T47D (cell line): ENCODE data around the gene LETM1.

Experiments
- DNase-seq, 2 experiments: peaks; one replicate each; pipeline versions ENCODE4 v3.0.0 to v3.0.0-alpha.2; 2011 to 2012; ENCODE audit warnings: low read depth in 1 of 2, low spot score in 1 of 2
- JUND ChIP-seq: IDR thresholded peaks from 2 replicates; pipeline ENCODE4 v1.6.1; 2012; ENCODE audit warnings: low read depth
- in situ Hi-C: cut with HindIII; loops from 2 replicates; pipeline ENCODE4 v1.10.0; 2016; ENCODE audit warnings: low sequenced_read_pairs, low pct_unique_long_range_greater_than_20kb

Gene LETM1

GRCh38 chr4:1824746-1825145 is 31.2 kb downstream of the LETM1 start:
- DNase-seq, result no peak
- in situ Hi-C loops, result no loop called here
- TF ChIP-seq JUND, result no peak

GRCh38 chr4:1823545-1823932 is 32.4 kb downstream of the LETM1 start:
- DNase-seq, result no peak
- in situ Hi-C loops, result no loop called here
- TF ChIP-seq JUND, result no peak

GRCh38 chr4:1822568-1823544 is 33.1 kb downstream of the LETM1 start:
- DNase-seq, result no peak
- in situ Hi-C loops, result no loop called here
- TF ChIP-seq JUND, result no peak

DNA sequence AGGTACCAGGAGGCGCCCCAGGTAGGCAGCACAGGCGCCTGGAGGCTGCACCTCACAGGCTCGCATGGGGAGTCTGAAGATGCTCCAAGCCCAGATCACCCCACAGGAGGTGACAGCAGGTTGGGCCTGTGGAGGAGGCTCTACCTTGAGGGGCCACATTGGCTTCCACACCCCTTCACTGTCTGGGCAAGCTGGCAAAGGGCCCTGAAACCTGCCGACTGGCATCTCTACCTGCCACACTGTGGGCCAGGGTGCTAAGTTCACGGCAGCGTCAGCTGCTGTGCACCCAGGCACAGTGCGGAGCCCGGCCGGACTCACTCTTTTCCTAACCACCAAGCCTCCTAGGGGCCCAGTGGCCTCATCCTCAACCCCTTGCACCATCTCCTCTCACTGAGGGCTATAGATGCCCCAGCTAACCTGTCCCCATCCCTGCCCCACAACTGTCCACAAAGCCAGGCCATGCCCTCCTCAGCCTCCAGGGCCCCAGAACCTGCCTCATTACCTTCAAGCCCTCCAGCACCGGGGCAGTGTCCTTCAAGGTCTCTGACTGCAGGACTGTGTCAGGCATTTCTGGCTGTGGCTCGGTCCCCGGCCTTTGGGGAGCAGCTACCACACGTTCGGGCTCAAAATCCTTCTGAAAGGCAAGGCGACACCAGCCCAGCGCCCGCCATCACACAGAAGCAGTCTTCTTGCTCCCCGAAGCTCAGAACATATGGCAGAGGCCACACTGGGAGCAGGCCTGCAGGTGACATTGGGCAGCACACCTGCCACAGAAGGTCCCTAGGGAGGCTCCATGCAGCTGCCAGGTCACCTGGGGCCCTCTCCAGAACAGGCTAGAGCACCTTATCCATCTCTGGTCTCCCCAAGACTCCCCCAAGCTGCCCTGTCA is 34.0 kb downstream of the LETM1 start:
- TF ChIP-seq JUND, result no peak
- in situ Hi-C loops, result no loop called here
- no peak for DNase-seq

DNA sequence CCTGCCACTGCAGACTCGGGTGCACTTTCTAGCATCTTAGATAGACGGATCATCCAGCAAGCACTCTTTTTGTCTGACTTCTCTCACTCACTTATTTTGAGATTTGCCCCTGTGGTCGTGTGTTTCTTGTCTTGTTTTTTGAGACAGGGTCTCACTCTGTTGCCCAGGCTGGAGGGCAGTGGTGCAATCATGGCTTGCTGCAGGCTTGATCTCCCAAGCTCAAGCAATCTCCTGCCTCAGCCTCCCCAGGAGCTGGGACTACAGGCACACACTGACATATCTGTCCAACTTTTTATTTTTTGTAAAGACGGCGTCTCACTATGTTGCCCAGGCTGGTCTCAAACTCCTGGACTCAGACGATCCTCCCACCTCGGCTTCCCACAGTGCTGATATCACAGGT is 36.1 kb downstream of the LETM1 start:
- in situ Hi-C loops, result no loop called here
- no peak for DNase-seq
- no peak for TF ChIP-seq JUND

GRCh38 chr4:1819284-1819683 is 36.7 kb downstream of the LETM1 start:
- no peak for DNase-seq
- in situ Hi-C loops, result no loop called here
- no peak for TF ChIP-seq JUND

DNA sequence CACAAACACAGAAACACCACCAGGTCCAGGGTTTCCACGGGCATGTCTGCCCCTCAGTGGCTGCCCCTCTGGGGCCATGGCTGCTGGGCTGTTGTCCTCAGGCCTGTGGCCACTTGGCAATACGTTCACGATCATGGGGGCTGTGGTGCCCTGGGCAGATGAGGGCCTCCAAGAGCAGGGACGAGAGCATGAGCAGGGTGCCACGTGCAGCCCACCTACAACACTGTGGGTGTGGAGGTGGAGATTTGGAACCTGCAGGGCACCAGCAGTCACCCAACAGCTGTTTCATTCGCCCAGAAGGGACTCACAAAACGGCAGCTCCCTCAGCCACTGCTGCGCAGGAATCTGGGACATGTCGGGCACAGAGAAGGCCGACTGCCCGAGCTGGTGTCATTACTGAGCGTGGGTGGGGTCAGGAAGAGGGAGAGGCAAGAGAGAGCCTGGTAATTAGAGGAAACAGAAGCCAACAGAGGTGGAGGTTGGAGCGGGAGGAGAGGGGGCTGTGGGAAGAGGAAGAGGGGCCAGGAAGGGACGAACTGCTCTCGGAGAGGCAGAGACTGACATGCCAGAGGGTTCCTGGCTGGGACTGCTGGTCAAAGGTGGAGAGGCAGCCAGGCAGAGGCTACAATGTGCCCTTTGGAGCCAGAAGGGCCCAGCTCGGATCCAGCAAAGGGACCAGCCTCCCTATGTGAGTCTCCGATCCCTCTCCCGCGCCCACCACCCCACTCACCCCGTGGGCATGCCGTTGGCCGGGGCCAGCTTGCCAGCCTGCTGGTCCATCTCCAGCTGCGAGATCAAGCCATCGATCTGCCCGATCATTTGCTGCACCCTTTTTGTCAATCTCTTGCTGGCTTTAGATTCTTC is 39.7 kb downstream of the LETM1 start:
- no peak for DNase-seq
- no peak for TF ChIP-seq JUND
- in situ Hi-C loops, result no loop called here

GRCh38 chr4:1815096-1815996 is 40.6 kb downstream of the LETM1 start:
- TF ChIP-seq JUND, result no peak
- DNase-seq, result no peak
- in situ Hi-C loops, result no loop called here

DNA sequence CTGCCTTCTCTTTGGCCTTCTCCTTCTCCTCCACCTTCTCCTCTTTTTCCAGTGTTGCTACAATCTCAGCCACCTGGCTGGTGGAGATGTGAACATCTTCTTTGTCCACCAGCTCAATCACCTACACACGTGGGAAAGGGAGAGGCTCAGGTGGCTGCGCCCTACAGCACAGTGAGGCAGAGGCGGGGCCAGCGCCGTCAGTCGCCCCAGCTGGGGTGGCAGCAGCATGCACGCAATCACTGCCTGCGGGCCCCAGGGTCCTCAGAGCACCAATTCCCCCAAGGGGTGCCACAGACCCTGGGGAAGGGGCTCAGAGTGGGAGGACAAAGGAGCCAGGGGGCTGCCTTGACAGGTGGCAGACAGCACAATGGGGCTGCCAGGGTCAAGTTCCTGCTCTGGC is 41.5 kb downstream of the LETM1 start:
- TF ChIP-seq JUND, result no peak
- in situ Hi-C loops, result no loop called here
- DNase-seq, result no peak

DNA sequence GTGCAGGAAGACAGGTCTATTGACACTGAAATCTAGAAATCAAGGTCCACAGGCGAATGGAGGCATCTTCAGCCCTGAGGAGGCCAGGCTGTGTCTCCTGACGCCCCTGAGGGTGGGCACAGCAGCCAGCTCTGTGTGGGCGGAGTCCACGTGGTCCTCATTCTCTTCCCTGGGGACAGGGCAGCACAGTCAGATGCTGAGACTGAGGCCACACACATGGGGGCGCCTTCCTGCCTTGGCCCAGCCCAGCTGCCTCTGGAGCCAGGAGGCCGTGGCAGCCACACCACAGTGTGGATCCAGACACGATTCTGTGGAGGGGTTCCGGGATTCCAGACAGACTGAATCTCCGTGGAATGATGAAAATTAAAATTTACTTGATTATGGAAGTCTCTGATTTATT is 42.0 kb downstream of the LETM1 start:
- peak in 1 of 2 experiments; percentile 18 for DNase-seq
- in situ Hi-C loops, result no loop called here
- TF ChIP-seq JUND, result no peak

DNA sequence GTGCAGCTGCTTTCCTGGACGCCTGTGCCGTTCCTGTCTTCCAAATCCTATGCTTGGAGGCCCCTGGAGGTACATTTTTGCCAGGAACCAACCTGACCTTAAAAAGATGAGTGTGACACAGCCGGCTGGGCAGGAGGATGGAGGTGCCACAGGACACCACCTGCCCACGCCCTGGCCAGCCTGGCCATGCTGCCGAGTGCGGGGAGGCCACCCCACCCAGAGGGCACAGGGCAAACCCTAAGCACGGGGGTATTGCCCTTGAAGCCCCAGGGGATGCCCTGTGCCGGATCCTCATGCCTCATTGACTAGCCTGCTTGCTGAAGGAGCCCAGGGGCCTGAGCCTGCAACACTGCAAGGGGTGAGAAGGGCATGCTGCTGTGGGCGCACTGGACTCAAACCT is 42.7 kb downstream of the LETM1 start:
- no peak for TF ChIP-seq JUND
- in situ Hi-C loops, result no loop called here
- DNase-seq, result peak in 1 of 2 experiments; percentile 42
